ENCODE data around the gene STOM. TPM values are rescaled to one million over a fixed set of nuclear protein-coding genes. Genes with fewer than 3 reads are reported as not detected.

STOM gene
- polyA plus RNA-seq, 4 donors = 66.5 to 81.6 (median 73.0) TPM

- no peak for DNase-seq (ENCODE audit: low read depth in 4 of 4, low spot score in 2 of 4)
These were observed 80.9 kb downstream of the STOM start for GRCh38 chr9:121289026-121289771.

Other genes with a start within 250 kb of the STOM start
- gene RAB14, start 168.4 kb downstream of the STOM start, polyA plus RNA-seq (ENCODE audit: insufficient read length in 4 of 4) = 100 to 1,000 TPM in 2 of 4 donors, 10 to 100 TPM in 2; 88.4 to 111 (median 102) TPM
- gene GSN, start 102.1 kb downstream of the STOM start, polyA plus RNA-seq (ENCODE audit: insufficient read length in 4 of 4) = 100 to 1,000 TPM; 169 to 193 (median 177) TPM
- gene GGTA1, start 129.6 kb upstream of the STOM start, polyA plus RNA-seq (ENCODE audit: insufficient read length in 4 of 4) = 1 to 10 TPM; 3.5 to 7.2 (median 5.6) TPM